HEK293T (cell line): Measurements from ENCODE around the gene XRCC5.
"Not testable (repeated sequence)": the region's sequence is repeated elsewhere in the genome, so short reads cannot be mapped to it uniquely, and the experiment has no call there.

ENCODE experiments used
- BHLHE40 ChIP-seq: fragments of 450-650 bp; IDR thresholded peaks from 2 replicates; pipeline ENCODE4 v1.6.1; 2016; ENCODE audit warnings: mild to moderate bottlenecking, moderate library complexity, borderline replicate concordance
- FOXA1 ChIP-seq: fragments of 450-650 bp; IDR thresholded peaks from 2 replicates; pipeline ENCODE4 v1.6.1; 2016; ENCODE audit warnings: mild to moderate bottlenecking
- FOXK2 ChIP-seq: fragments of 450-650 bp; IDR thresholded peaks from 2 replicates; pipeline ENCODE4 v1.6.1; 2016; ENCODE audit warnings: mild to moderate bottlenecking
- FOXM1 ChIP-seq: fragments of 450-650 bp; IDR thresholded peaks from 2 replicates; pipeline ENCODE4 v1.6.1; 2017; ENCODE audit warnings: mild to moderate bottlenecking, borderline replicate concordance
- HDGF ChIP-seq: fragments of 450-650 bp; IDR thresholded peaks from 2 replicates; pipeline ENCODE4 v1.6.1; 2017; ENCODE audit warnings: antibody characterized with exemption, borderline replicate concordance
- NFRKB ChIP-seq: fragments of 450-650 bp; IDR thresholded peaks from 2 replicates; pipeline ENCODE4 v1.6.1; 2016; ENCODE audit warnings: mild to moderate bottlenecking, moderate library complexity
- SUZ12 ChIP-seq: fragments of 450-650 bp; IDR thresholded peaks from 2 replicates; pipeline ENCODE4 v1.6.1; 2016; ENCODE audit warnings: mild to moderate bottlenecking
- TARDBP ChIP-seq: fragments of 450-650 bp; IDR thresholded peaks from 2 replicates; pipeline ENCODE4 v1.6.1; 2016
- ZNF384 ChIP-seq: fragments of 450-650 bp; IDR thresholded peaks from 2 replicates; pipeline ENCODE4 v1.6.1; 2016
- TF ChIP-seq, protein P1 (sequence below): fragments of 450-650 bp; IDR thresholded peaks from 2 replicates; pipeline ENCODE4 v1.6.1; 2016

DNA sequence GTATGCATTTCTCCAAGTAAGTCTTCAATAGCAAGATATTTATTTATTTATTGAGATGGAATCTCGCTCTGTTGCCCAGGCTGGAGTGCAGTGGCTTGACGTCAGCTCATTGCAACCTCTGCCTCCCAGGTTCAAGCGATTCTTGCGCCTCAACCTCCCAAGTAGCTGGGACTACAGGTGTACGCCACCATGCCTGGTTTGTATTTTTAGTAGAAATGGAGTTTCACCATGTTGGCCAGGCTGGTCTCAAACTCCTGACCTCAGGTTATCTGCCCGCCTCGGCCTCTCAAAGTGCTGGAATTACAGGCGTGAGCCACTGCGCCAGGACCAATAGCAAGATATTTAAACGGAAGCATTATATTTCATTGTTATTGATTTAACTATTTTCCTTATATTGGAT lies 29.1 kb upstream of the XRCC5 start:
- TF ChIP-seq BHLHE40, FOXM1, HDGF, SUZ12, FOXA1, ZNF384, NFRKB, FOXK2, TARDBP: not testable (repeated sequence)
- TF ChIP-seq, protein P1, sequence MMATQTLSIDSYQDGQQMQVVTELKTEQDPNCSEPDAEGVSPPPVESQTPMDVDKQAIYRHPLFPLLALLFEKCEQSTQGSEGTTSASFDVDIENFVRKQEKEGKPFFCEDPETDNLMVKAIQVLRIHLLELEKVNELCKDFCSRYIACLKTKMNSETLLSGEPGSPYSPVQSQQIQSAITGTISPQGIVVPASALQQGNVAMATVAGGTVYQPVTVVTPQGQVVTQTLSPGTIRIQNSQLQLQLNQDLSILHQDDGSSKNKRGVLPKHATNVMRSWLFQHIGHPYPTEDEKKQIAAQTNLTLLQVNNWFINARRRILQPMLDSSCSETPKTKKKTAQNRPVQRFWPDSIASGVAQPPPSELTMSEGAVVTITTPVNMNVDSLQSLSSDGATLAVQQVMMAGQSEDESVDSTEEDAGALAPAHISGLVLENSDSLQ, result not testable (repeated sequence)
